K562 (cell line): ENCODE data around the gene SPTBN2. TPM values are rescaled to one million over a fixed set of nuclear protein-coding genes. Genes with fewer than 3 reads are reported as not detected.

Experiments
- ATF2 ChIP-seq: sonication (generic); formaldehyde crosslinking; IDR thresholded peaks from 2 replicates; pipeline ENCODE4 v1.8.1; 2022; ENCODE audit warnings: missing genetic modification reagents
- BCL6 ChIP-seq: fragments of 250-450 bp; sonication (Bioruptor Pico); IDR thresholded peaks from 2 replicates; pipeline ENCODE4 v1.4.0; 2020
- DIDO1 ChIP-seq: fragments of 450-650 bp; IDR thresholded peaks from 2 replicates; pipeline ENCODE4 v1.6.1; 2016; ENCODE audit warnings: low read depth, missing biosample characterization, missing genetic modification characterization
- KAT7 ChIP-seq: sonication (generic); formaldehyde crosslinking; IDR thresholded peaks from 2 replicates; pipeline ENCODE4 v1.8.0; 2022; ENCODE audit warnings: missing genetic modification reagents, mild to moderate bottlenecking, borderline replicate concordance
- MTA2 ChIP-seq: fragments of 450-650 bp; IDR thresholded peaks from 2 replicates; pipeline ENCODE4 v1.6.1; 2016; ENCODE audit warnings: low read depth
- TBP ChIP-seq: optimal IDR thresholded peaks from 2 replicates; pipeline ENCODE3; 2011; ENCODE audit warnings: low read depth, low read length, improper control_type of control experiment
- UBTF ChIP-seq, 2 experiments: IDR thresholded peaks; 2 replicates each; pipeline ENCODE4 v1.6.1; 2012; ENCODE audit warnings: improper control_type of control experiment in 2 of 2, low read depth in 2 of 2, low read length in 2 of 2, borderline replicate concordance in 1 of 2
- ZBTB1 ChIP-seq: sonication (generic); formaldehyde crosslinking; IDR thresholded peaks from 2 replicates; pipeline ENCODE4 v1.8.1; 2023; ENCODE audit warnings: missing genetic modification reagents, low read depth, mild to moderate bottlenecking, borderline replicate concordance
- ZNF217 ChIP-seq: sonication (generic); formaldehyde crosslinking; IDR thresholded peaks from 2 replicates; pipeline ENCODE4 v1.8.0; 2022; ENCODE audit warnings: mild to moderate bottlenecking, missing genetic modification reagents
- ZNF561 ChIP-seq: fragments of 450-650 bp; formaldehyde crosslinking; conservative IDR thresholded peaks from 2 replicates; pipeline ENCODE4 v1.4.0; 2020; ENCODE audit warnings: mild to moderate bottlenecking, moderate library complexity
- ZNF740 ChIP-seq, 3 experiments: fragments of 200-800 bp in 1 of 3; sonication (Bioruptor generic) in 1 of 3; sonication (generic) in 1 of 3; formaldehyde crosslinking in 1 of 3; IDR thresholded peaks; 2 replicates each; pipeline versions ENCODE4 v1.6.1 to v1.8.0; 2016 to 2022; ENCODE audit warnings: mild to moderate bottlenecking in 2 of 3, missing compliant biosample characterization in 2 of 3, missing genetic modification characterization in 2 of 3, missing genetic modification reagents in 1 of 3
- ZSCAN29 ChIP-seq: fragments of 450-650 bp; IDR thresholded peaks from 2 replicates; pipeline ENCODE4 v1.6.1; 2017
- polyA plus RNA-seq, 8 experiments: library from polyadenylated mRNA; depleted of rRNA in 4 of 8; stranded (reverse) in 5 of 8; unstranded in 3 of 8; fragments of >200 nt; fragmentation: Nextera tagmentation in 2 of 8; fragmentation: Illumina TruSeq in 1 of 8; extraction: Ambion mirVana in 2 of 8; extraction: Trizol in 1 of 8; gene quantifications; 2 replicates each; pipeline versions ENCODE4 v1.2.1 to v1.2.3, GENCODE V29; 2011 to 2014; ENCODE audit warnings: inconsistent platforms in 1 of 8, missing spikeins in 1 of 8
- total RNA-seq, 7 experiments: library from RNA; depleted of rRNA in 6 of 7; stranded (reverse); fragments of >200 nt in 6 of 7; fragmentation: Illumina TruSeq in 2 of 7; extraction: Trizol in 2 of 7; gene quantifications; 2 replicates each; pipeline versions ENCODE4 v1.2.1 to v1.2.3, GENCODE V29; 2011 to 2021; ENCODE audit warnings: low replicate concordance in 1 of 7

Gene SPTBN2
- total and polyA plus RNA-seq, 9 of the 15 experiments (the other 6 are each of a cell fraction or from before 2014, with no cell fraction given): 0.38 to 56.5 (median 19.7) TPM

DNA sequence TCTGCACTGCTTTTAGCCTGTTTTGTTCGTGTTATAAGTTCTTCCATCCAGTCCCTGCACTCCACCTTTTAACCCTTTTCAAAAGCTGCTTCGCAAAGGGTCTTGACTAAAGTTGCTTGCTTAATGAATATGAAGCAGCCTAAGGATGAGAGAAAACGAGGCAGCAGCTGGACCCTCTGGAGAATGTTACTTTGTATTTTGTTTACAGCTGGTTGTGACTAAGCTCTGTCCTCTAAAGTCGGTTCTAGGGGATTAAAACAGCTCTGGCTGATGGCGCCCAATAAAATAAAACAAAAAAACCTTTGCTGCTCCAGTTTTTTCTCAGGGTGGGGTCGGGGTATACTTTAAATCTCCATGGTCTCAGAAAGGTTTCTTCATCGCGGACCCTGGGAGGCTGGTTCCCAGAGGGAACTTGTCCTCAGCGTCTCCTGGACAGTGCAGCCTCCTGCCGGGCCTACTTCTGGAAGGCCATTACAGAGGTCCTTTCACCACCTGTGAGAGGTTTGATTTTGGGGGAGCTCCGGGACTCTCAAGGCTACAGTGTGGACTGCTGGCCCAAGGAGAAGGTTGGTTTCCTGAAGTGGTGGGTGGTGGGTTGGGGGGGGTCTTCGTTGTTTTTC lies 91.3 kb downstream of the SPTBN2 start (continued):
- 0 out of 2 replicates have a peak, but pooled peaks have one; percentile 36 for TF ChIP-seq ZBTB1 (CRISPR knock-in tag)
- TF ChIP-seq BCL6 (CRISPR knock-in tag): no peak
- TF ChIP-seq ZNF740 (CRISPR knock-in tag; IDR thresholded peaks at IDR 0.05): no peak
- TF ChIP-seq ZNF740 (tag; IDR thresholded peaks at IDR 0.05): no peak
- peak; percentile 83; the same call in 1 of the 2 replicates for TF ChIP-seq KAT7 (CRISPR knock-in tag)
- no peak for TF ChIP-seq UBTF (IDR thresholded peaks at IDR 0.05; ENCODE audit: borderline replicate concordance in 1 of 2, low read depth in 2 of 2, low read length in 2 of 2)
- no peak for TF ChIP-seq ZNF217 (CRISPR knock-in tag)
- TF ChIP-seq MTA2: no peak
- no peak for TF ChIP-seq ATF2
- no peak for TF ChIP-seq ZNF561 (CRISPR knock-in tag)
- 0 out of 2 replicates have a peak, but pooled peaks have one; percentile 25 for TF ChIP-seq ZSCAN29
- no peak for TF ChIP-seq DIDO1
- TF ChIP-seq TBP: peak; percentile 11
